GM21786 (cell line): ENCODE measurements around the gene CD99.
"Not testable (repeated sequence)": the region's sequence is repeated elsewhere in the genome, so short reads cannot be mapped to it uniquely, and the experiment has no call there.

ENCODE experiments used
- ATAC-seq: cut with Tn5 transposase; IDR thresholded peaks from one replicate; pipeline ENCODE4 v1.9.1; 2021; ENCODE audit not compliant: unreplicated experiment

The CD99 gene

DNA sequence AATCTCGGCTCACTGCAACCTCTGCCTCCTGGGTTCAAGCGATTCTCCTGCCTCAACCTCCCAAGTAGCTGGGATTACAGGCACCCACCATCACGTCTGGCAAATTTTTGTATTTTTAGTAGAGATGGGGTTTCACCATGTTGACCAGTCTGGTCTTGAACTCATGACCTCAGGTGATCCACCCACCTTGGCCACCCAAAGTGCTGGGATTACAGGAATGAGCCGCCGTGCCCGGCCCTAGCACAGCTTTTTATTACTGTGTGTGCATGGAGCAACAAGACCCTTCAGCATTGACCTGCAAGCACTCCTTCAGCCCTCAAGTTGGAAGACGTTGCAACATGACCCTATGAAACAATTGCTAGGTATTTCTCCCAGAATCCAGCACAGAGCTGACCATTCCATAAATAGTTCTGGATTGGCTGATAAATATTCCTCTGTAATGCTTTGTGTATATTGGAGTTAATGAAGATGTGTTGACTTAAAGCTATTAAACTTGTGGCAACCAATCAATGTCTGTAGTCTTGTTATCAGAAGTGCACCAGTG, 15.4 kb upstream of the CD99 start:
- ATAC-seq: not testable (repeated sequence)

DNA sequence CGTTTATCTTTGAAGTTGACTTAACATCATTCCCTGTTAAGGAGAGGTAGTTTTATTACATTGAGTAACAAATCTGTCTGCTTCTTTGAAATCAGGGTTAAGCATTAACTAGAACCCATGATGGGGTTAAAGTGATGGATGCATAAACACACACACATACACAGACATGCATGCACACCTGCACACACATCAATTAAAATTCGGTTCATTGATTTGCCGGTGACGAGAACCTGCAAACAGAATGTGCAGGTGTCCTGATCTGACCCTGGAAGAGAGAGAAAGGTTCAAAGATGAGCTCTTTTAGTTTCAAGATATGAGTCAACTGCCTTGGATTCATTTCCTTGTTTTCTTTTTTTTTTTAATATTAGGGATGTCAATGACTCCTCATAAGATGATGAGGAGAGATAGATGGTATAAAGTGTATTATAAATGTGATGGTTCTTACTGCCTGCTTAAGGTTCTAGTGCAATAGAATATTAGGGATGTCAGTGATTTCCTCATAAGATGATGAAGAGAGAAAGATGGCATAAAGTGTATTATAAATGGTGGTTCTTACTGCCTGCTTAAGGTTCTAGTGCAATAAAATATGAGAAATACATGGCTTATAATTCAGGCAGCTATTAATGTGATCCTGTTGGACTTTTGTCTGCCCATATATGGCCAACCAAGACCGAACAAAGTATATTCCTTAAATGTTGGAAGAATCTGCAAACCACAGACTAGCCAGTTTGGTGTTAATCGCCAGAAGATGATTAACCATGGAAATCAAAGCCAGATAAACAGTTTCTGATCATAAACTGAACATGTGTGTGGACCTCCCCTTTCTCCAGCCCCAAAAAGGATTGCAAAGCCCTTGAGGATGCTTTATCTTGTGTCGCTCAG, 14.1 kb upstream of the CD99 start:
- ATAC-seq: no peak

DNA sequence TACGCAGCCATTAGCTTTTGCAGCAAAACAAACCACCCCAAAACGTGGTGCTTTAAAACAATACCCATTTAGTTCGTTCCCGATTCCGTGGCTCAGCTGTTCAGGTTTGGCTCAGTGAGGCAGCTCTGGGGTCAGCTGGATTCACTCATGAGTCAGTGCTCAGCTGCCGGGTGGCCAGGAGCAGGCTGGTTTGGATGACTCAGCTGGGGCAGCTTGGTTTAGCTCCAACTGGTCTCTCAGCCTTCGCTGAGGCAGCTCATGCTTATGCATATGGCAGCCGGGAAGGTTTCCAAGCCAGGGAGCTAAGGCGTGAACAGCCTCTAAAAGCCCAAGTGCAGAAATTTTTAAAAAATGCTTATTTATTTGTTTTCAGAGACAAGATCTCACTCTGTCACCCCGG, 13.3 kb upstream of the CD99 start:
- ATAC-seq: no peak

DNA sequence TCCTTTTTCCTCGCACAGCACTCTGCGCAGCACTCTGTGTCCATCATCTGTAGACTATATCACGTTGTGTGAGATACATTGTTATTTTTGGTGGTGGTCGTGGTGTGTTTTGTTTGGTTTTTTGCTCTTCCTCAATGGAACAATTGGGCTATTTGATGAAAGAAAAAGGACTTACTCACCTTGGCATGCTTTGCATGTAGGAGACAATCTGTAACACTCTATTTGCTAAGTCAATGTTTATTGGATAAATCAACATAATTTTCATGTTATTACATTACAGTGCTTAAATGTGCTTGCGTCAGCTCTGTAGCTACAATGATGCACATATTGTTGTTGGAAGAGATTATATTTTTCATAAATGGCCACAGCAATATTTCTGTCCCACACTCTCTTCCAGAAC, 12.5 kb upstream of the CD99 start:
- no peak for ATAC-seq

DNA sequence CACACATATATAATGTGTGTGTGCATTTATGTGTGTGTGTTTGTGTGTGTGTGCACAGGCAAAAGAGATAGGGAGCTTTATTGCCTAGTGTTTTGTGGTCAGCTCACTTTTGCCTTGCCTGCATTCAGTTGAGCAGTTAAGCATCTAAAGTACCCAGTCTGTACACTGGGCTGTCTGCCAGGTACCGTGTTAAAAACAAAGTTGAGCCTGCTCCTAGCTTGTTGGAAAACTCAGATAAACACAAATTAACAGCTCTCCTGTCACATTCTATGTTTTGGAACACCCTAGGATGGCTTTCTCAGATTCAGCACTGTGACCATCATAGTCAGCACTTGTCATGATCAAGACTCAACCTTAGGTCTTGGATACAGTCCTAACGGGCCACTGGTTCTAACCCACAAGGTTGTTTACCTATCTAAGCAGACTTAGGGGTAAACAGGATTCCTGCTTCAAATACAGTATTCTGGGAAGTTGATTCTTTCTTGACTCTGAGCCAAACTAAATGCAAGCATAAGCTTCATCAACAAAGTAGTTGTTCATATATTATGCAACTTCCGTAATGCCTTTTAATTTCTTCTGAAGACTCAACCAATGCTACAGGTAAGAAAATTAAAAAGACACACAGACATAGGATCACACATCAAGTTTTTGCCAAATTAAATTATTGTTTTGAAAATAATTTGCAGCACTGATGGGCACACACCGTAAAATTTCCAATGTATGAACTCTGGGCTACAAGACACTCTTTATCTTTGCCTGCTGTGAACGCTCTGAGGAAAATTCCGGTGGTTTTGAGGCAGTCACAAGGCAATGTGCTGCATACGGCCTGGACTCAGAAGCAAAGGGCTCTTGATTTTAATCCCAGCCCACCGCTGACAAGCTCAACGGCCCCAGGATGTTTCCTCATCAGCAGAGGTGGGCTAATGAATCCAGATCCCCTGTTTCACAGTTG, 11.3 kb upstream of the CD99 start:
- no peak for ATAC-seq

DNA sequence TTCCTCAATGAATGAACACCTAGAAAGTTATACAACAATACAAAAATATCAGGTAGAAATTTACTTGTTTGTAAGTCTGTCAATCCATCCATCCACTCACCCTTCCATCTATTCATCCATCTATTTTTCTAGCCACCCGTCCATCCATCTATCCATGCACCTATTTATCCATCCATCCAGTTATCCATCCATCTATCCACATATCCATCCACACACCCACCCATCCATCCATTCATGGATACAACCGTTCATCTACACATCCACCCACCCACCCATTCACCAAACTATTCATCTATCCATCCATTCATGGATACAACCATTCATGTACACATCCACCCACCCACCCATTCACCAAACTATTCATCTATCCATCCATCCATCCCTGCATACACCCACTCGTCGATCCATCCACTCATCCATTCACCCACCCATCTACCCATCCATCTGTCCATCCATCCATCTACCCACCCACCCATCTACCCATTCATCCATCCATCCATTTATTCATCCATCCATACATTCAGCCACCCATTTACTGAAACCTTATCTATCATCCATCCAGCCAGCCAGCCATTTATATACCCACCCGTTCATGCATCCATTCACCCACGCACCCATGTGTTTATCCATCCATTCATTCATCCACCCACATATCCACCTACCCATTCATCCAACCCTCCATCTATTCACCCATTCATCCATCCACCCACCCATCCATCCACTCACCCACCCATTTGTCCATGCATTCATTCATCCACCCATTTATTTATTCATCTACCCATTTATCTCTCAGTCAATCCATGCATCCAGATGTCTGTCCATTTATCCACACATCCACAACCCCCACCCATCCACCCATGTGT, 10.4 kb upstream of the CD99 start:
- ATAC-seq: no peak

DNA sequence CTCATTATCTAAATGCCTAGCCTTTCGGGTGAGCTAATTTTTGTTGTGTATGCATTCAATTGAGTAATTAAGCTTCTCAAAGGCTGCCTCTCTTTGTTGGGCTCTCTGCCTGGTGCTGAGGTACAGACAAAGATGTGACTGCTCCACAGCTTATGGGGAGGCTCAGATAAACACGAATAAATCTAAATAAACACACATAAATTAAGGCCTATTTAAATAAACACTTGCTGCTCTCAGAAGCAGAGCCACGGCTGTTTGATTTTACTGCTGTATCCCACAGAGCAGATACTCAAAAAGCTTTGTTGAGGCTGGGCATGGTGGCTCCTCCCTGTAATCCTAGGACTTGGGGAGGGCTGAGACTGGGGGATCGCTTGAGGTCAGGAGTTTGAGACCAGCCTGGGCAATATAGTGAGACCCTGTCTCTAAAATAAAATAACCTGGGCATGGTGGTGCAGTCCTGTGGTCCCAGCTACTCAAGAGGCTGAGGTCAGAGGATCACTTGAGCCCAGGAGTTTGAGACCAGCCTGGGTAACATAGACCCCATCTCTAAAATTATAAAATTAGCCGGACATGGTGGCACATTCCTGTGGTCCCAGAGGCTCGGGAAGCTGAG, 8.4 kb upstream of the CD99 start:
- ATAC-seq: no peak

DNA sequence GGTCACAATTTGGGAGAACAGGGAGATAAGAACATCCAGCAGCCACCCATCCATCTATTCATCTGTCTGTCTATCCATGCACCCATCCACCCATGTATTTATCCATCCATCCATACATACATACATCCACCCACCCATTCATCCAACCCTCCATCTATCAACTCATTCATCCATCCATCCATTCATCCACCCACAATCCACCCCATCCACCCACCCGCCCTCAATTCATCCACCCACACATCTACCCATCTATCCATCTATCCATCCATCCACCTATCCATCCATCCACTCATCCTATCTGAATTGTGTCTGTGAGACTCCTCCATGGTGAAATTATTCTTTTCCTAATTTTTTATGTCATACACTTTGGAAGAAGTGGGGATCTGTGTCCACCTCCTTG, 6.8 kb upstream of the CD99 start:
- ATAC-seq: no peak

DNA sequence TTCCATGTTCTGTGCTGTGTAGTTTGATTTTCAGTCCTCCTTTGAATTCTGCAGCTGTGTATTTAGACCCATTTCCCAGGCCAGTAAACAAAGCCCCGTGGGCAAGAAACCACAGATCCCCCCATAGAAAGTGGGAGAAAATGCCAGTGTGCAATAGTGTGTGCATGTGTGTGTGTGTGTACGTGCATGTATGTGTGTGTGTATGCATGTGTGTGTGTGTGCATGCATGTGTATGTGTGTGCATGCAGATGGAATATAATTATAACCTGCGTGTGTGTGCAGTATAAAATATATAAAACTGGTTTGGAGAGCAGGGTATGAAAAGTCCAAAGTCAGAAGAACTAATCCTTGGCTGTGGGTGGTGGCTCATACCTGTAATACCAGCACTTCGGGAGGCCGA, 5.2 kb upstream of the CD99 start:
- ATAC-seq: no peak

DNA sequence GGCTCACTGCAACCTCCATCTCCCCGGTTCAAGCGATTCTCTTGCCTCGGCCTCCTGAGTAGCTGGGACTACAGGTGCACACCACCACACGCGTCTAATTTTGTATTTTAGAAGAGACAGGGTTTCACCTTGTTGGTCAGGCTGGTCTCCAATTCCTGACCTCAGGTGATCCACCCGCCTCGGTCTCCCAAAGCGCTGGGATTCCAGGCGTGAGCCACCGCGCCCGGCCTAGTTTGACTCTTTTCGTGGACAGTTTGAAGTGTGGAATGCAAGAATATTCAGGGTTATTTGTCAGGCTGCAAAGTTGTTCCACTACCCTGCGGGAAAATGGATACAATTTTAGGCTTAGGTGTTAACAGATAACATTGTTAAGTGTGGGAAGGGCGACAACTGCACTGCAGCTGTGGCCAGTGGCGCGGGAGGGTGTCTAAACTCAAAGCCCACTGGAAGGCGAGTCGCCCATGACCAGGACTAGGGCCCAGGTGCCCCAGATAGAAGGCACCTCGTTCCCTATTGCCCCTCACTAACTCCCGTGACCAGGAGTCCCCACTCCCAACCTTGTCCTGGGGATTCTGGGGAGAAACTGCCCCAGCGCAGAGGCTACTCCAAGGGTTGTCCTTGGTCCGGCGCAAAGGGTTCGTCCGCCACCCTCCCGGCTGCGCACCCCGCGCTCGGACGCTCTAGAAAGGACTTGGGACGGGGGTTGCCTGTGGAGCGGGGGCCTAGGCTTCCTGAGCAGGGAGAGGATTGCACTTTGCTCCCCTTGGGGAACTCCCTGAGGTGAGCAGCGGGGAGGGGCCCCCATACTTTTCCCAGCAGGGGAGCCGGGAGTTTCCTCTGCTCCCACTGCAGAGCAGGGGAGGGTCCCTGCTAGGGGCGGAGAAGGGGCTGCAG, 1.1 kb upstream of the CD99 start:
- ATAC-seq: no peak

DNA sequence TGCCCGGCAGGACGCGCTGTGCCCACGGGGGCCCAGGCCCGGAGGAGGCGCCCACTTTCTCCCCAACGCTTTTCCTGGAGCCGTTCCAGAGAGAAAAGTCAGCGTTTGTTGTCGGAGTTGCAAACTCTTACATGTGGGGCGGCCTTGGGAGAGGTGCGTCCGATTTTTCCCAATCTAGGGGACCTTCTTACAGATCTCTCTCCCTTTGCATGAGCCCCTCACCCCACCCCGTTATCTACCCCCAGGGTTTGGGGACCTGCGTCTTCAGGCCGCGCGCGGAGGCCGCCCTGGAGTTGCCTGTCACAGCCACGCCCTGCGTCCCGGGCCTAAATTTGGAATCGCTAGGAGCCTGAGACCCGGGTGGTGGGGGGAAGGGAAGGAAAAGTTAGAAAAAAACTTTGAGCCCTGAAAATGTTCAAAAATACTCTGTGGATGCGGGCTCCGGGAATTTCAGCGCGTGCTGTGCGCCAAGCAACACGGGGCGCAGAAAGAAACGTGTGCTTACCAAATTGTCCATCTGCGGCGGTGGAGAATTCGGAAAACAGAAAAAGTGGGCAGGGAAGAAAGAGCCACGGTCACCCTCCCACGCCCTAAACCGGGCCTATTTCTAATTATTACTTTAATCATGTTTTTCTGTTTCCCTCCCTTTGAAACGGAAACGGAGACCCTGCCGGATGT, 587 bp downstream of the CD99 start:
- ATAC-seq: no peak

DNA sequence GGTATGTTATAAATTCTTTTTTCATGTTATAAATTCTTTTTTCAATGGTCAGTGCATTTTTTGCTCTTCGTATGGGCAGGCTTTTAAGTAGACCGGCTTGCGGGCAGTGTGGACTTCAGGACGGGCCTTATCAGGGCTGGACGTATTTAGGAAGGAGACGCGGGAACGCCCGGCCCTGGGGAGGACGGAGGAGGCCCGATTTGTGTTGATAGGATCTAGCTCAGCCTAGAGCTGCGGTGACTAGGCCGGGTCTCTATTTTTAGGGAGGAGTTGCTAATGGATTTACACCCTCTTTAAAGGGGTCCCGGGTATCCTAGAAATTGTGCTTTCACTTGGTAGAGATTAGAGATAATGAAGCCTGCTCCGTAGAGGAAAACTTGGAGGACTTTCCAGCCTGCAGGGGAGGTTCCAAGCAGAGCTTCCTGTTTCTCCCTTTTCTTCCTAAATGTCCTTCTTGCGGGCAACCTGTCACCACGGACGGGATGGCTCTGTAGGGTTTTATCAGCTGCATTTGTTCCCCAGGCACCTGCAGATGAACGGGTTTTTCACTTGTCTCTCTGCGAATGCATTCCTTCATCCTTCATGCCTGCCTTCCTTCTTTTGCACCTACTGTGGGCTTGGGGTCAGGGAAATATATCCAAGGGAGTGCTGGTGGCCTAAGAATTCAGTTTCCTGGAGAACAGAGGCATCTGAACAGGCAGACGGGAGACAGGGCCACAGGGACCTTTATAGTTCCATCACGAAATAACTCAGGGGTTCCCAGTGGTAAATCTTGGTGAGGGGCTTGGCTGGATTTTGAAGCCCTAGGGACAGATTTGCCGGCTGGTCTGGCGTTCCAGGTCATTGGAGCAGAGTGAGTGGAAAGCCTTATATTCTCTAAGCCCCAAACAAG, 1.4 kb downstream of the CD99 start:
- no peak for ATAC-seq

DNA sequence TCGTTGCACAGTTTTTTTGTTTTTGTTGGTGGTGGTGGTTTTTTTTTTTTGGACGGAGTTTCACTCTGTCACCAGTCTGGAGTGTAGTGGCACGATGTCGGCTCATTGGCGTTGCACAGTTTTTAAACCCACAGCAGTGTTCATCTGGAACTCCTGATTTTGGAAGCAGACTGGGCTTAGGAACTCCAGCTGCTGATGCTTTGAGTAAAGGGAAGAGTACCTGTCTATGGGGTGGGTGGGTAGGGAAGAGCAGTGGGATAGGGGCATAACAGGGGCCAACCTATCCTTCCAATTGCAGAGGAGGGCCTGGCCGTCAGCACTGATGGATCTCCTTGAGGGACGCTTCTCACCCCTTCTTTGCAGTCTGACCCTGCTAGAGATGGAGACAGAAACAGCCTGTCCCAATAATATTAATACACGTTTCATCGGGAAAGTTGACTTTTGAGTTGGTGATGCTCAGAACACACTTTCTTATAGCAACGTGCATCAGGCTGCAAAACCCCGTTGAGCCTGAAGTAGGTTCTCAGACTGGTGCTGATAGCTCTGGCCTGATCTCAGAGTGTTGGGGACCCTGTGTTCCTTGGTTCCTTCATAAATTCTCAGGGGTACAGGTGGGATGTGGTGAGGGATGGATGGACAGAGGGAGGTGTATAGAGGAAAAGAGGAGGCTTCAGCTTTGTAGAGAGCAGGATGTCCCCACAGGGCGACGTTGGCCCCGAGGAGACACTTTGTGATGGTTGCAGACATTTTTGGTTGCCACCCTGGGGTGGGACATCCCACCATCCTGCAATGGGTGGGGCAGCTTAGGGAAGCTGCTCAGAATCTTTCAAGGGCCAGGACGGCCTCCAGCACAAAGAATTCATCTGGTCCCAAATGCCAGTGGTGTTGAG, 2.3 kb downstream of the CD99 start:
- ATAC-seq: no peak

DNA sequence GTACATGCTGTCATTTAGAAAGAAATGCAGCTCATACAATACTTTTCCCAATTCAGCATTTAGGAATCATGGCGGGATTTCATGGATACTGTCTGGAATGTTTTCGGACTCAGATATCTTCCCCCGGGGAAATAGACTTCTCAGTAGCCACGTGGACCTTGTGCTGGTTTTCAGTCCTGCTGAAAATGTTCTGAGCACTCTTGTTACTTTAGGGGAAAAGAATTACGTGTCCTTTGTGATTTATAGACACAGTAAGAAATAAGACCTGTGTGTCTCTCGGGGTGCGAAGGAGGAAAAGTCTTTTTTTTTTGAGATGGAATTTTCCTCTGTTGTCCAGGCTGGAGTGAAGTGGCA, 3.8 kb downstream of the CD99 start:
- no peak for ATAC-seq

DNA sequence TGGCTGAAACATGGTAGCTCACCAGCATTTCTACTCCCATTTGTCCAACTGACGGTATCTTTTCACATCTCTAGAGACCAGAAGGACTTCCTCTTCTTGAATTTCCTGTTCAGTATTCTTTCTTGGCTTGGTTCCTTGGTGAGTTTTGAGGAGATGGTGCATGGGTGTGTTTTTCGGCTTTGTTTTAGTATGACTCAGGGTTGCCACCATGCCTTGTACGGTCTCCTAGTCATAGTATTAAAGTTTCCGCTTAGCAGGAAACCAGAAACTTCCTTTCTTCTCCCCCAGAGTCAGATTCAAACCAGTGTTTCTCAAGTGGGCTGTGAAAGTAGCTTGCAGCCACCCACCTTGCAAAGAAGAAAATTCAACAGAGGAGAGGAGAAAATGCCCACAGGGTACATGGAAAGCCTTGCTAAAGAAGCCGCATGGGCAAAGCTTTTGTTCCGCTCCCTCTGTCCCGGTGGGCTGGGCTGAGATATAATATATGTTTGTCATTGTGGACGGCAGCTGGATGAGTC, 5.7 kb downstream of the CD99 start:
- ATAC-seq: peak; percentile 84

DNA sequence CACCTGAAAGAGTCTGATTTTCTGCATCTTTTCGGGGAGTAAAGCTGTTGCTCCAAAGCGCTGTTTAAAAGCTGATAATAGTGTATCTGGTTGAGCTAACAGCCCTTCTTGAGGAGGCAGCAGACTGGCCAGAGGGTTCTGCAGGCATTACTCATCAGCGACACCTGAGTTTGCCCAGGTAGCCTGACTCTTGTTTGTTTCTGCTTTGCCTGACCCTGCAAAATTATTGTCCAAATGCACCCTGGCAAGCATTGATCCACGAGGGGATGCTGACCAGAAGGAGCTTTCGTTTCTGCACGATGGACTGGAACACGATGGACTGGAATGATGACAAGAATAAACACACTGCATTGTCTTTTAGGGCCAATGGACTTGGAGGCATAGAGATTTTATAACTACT, 6.2 kb downstream of the CD99 start:
- no peak for ATAC-seq
